HG03354 (cell line): ENCODE data around the gene FAM3B.
"Not testable (repeated sequence)": the region's sequence is repeated elsewhere in the genome, so short reads cannot be mapped to it uniquely, and the experiment has no call there.

Experiments used
- ATAC-seq: cut with Tn5 transposase; IDR thresholded peaks from one replicate; pipeline ENCODE4 v1.9.1; 2021; ENCODE audit warnings: mild to moderate bottlenecking; ENCODE audit not compliant: unreplicated experiment, poor library complexity, severe bottlenecking

The FAM3B gene

DNA sequence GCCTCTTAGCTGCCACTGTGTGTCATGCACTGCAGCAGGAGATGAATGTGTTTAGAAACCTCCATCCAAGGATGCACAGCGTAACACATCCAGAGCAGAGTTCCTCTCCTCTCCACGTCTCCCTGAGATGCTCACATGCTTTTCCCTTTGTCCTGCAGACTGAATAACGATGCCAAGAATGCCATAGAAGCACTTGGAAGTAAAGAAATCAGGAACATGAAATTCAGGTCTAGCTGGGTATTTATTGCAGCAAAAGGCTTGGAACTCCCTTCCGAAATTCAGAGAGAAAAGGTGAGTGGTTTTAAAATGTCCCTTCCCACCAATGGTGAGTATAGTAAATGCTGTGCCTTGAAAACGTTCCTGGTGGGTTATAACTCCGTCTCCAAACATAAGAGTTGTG lies 31.8 kb downstream of the FAM3B start:
- ATAC-seq, result no peak

DNA sequence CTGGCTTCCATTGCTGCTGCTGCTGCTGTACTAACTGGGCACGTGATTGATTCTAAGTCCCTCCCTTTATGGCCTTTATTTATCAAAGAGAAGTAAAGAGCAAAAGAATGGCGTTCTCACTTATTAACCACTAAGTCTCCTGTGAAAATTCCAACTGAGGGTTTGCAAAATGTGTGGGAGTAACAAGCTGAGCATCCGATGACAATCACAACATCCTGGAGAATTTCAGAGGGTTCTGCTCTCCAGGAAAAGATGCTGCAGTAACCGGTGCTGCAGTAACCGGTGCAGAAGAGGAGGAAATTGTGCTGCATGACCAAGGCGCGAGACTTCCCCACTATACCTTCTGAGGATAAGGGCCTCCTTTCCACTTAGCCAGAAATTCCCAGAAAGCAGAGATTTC lies 32.5 kb downstream of the FAM3B start:
- ATAC-seq, result no peak

DNA sequence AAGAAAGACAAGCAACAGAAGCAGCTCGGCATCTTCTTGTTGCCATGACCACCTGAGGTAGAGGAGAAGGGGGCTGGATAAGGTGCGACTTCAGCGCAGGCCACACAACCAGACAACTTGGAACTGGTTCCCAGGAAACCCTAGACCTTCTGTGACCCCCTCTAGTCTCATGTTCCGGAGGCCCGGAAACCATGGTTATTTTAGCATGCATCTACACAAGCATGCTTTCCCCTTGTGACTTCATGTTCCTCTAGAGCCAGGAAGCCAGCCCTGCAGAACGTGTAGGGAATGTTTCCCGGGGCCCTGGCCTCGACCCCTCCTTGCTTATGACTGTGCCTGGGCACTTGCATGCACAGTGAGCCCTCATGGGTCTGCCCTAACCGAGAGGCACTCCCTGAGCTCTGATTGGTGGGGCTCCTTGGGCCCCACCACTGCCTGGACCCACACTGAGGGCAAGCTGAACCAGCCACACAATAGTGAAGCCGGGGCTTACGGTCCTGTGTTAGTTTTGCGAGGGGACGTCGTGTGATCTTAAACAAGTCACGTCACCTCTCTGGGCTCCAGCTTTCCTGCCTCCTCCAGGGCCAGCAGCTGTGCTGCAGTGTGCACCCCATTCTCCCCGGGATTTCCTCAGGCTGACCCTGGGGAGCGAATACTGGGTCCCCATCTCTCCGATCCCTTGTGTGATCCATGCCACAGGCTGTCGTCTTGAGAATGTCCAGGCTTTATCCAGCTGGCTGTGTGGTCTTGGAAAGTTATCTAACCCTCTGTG lies 33.2 kb downstream of the FAM3B start:
- no peak for ATAC-seq

DNA sequence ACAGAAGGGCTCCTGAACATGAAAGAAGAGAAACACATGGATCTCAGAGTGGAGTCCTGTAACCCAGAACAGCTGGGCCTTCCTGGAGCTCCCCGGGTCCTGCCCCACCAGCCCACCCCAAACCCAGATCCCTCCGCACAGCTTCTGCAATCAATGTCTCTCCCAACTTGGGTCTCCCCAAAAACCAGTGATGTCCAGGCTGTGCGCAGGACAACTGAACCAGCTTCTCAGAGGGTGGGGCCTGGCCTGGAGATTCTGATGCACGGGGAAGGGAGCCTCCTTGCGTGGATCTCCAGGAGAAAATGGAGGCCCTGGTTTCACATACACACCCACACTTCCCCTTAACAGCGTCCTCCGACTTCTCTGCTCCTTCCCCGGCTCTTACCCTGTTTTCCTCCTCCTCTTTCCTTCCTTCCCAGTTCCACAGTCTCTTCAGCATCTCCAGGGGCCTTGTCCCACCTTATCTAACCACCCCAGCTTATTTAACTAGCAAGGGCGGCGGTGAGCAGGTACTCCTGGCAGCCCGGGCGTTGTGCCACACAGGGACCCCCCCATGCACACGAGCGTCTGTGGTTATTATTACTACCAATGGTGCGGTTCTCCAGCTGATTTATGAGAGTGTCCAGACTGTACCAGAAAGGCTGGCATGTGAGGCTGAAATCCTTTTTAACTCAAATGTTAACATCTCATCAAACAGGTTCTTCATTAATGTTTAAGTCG lies 34.0 kb downstream of the FAM3B start:
- ATAC-seq, result no peak

DNA sequence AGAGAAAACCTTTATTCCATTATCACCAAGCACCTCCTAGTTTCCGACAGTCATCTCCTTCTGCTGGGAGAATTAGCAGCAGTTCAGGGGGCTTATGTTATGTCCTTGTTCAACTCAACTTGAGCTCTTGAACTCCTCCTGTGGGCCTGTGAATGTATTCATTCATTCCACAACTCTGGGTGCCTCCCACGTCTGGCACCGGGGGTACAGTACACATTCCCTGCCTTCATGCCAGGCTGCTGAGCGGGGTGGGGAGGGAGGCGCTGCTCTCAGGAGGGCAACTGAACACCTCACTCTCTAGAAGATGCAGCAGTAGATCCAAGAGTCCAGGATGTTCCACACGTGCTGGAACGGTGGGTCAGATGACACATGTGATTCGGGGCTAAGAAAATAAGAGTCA lies 40.9 kb downstream of the FAM3B start:
- no peak for ATAC-seq

DNA sequence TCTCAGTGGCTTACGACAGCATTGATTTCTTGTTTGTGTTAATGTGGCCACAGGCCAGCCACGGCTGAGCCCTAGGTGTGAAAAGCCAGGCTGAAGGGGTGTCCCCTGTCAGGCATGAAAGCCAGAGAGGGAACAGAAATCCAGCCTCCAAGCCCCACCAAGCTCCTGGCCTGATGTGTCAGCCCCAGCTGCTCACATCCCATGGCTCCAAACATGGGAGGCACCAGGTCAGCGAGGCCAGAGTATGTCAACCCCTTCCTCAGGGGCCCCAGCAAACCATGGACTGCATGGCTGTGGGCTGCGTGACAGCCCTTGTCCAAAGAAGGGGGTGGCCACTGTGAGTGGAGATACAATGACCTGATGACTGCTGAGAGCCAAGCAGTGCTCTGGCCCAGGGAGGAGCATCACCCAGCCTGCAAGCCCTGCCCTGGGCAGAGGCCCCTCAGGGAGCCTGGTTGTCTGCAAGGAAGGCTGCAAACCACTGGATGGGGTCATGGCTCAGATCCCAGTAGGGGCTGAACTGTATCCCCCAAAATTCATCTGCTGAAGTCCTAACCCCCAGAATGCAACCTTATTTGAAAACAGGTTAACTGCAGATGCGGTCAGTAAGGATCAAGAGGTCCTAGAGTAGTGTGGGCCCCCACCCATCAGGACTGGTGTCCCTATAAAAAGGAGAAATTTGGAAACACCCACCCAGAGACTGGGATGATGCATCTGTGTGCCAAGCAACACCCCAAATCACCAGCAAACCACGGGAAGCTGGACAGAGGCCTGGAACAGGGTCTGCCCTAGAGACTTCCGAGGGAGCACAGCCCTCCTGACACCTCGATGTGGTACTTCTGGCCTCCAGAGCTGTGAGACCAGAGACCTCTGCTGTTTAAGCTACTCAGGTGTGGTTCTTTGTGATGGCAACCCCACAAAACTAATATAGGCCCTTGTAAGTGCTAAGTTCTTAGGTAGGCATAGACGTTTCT lies 41.9 kb downstream of the FAM3B start:
- ATAC-seq, result no peak

DNA sequence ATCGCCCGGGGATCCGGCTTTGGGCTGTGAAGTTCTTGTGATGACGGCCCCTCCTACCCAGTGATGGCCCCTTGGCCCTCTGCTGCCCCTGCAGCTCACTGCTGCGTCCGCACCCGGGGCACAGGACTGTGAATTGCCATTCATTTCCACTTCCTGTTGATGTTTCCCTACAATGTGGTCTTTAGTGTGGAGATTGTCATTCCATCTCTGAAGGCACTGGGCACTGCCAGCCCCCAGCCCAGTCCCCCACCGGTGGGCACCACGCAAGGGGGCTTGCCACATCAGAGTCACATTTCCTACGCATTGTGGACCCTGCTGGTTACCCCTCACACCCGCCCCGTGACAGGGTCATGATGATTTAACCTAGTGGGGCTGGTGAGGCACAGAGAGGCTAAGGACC lies 42.7 kb downstream of the FAM3B start:
- ATAC-seq, result no peak

DNA sequence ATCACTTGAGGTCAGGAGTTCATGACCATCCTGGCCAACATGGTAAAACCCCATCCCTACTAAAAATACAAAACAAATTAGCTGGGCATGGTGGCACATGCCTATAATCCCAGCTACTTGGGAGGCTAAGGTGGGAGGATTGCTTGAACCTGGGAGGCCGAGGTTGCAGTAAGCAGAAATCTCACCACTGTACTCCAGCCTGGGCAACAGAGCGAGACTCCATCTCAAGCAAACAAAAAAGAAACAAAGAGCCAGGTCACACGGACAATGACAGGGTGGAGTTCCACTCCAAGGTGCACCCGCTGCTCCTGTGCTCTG lies 43.1 kb downstream of the FAM3B start:
- not testable (repeated sequence) for ATAC-seq

DNA sequence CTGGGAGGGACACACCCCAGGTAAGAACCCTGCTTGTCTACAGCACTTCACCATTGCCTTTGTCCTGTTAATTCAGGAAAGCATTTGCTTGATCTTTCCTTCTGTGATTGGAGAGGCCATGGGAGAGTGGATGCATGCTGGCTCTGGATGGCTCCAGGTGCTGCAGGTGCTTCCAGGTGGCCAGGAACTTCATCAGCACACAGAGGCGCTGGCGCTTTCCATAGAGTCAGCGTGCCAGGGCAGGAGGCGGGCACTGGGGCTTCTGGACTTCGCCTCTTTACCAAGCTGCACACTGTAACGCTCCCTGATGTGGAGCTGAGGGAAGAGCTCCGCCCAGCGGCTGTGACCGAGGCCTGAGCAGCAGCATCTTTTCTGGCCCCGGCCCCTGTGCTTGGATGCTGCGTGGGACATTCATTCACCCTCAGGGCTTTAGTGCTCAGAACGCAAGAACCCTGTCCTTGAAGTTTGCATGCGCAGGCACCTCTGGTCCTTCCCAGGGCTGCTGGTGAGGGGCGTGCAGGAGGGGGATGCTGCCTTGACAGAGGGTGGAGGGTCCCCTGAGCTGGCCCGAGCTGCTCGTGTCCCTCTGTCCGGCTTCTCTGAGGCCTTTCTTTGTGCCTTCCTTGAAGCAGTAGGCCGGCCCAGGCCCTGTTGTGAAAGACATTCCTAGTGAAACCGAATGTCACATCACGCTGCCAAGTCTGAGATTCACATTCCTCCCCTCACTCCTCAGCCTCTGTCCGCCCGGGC lies 43.6 kb downstream of the FAM3B start:
- no peak for ATAC-seq

DNA sequence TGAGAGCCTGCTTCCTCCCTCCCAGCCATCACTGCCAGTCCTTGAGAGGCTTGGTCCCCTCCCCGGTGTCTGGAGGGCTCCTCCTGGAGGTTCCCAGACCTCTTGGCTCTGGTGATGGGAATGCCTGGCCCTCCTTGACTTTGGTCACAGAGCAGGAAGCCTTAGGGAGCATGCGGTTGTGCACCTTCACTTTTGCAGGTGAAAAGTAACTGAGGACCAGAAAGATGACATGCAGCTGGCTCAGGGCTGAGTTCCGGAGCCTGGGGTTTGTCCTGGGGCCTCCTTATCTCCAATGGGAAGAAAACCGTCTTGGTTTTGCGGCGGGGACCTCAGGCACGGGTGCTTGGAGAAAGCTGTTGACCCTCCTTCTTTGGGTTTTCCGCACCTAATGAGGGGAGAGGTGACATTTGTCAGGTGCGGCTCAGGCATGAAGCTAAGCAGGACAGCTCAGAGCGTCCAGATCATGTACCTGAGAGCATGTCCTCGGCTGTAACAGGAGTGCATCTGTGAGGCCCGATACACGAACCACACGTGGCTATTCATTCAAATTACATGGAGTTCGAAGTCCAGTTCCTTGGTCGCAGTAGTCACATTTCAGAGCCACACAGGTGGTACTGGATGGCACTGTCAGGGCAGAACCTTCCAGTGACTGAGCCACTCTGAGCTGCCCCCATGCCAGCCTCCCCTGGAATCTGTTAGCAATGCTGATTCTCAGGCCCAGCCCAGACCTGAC lies 44.6 kb downstream of the FAM3B start:
- no peak for ATAC-seq

DNA sequence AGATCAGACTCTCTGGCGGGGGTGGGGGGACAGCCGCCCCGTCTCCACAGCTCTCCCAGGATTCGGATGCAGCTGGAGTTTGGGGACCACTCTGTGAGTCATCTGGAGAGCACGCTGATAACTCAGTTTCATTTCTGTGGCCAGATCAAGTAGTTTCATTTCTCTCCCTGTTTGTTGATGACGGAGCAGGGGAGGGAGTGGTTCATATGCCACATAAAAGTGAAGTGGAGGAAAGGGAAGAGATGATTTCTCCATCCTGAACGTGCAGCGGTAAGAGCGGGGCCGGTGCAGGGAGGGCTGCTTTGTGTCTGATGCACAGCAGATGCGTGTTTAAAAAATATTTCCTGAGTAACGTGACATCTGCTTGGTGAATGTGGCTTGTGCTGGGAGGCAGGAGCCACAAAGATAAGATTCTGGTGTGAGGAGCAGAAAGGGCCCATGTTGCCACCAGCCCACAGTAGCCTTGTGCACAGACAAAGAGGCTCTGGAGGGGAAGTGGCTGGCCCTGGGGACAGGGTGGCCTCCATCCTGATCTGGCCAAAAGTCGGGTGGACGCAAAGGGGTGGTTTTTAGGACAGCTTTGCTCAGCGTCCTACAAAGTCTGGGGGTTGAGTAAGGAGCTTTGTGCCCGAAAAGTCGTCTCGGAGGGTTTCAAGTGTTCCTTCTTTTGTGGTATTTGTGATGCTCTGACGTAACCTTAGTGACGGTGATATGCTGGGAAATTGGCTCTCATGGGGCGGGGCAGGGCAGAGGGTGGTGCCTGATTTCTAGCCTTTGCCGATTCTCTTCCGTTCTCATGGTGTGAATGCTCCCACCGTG lies 45.4 kb downstream of the FAM3B start, which contains the start of gene MX2:
Gene MX2 (plus strand): TSS at position 242 of the 819 bp plus-strand sequence. CDS start 14,880 bp downstream, outside the sequence.
- peak; percentile 63 for ATAC-seq

DNA sequence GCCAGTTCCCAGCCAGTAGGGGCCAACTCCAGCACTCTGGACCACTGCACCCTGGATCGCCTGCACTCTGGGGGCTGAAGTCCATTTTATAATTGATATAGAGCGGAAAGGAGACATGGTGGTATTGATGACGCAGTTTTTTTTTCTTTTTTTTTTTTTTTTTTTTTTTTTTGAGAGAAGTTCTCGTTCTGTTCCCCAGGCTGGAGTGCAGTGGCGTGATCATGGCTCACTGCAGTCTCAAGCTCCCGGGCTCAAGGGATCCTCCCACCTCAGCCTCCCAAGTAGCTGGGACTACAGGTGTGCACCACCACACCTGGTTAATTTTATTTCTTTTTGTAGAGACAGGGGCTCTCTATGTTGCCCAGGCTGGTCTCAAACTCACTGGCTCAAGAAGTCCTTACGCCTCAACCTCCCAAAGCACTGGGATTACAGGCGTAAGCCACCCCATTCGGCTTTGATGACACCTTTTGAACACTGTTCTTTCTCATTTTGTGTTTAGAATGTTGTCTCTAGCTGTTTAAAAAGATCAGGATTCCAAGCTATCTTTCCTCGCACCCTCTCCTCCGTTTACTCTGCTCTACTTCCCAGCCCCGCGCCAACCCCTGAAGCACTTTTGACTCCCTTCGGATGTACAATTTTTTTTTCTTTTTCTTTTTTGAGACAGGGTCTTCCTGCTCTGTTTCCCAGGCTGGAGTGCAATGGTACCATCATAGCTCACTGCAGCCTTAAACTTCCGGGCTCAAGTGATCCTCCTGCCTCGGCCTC lies 46.2 kb downstream of the FAM3B start:
- no peak for ATAC-seq

DNA sequence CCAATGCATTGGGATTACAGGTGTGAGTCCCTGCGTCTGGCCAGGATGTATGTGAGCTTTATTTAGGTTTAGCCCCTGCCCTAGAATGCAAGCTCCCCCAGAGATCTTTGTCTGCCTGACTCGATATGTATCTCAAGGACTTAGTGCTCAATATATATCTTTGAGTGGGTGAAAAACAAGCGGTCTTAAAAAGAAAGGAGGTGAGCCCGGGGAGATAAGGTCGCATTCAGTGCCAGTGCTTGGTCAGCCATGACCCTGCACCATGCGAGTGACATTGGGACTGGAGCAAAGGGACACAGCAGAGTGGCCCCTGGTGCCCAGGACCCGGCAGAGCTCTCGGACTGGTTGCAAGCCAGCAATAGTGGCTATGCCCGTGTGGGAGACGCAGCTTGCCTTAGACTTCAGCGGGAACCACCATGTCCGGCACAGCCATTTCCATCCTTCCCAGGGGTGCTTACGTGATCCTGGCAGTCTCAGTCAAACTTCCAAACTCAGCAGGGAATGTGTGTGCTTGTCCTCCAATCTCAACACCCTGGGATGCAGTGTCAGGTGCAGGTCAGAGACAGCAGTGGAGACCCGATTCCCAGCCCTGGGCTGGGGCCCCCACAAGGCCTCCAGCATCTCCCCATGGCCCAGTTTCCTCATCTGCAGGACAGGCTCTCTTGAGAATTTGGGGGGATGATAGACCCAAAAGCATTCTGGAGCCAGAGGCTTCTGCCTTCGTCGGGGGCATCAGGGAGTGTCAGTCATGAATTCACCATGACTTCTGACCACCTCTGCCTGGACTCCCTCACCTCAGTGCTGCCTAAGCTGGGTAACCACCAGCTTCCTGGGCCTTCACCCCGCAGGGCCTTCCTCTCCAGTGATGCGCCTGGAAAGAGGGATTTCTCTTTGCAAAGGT lies 47.0 kb downstream of the FAM3B start:
- no peak for ATAC-seq

DNA sequence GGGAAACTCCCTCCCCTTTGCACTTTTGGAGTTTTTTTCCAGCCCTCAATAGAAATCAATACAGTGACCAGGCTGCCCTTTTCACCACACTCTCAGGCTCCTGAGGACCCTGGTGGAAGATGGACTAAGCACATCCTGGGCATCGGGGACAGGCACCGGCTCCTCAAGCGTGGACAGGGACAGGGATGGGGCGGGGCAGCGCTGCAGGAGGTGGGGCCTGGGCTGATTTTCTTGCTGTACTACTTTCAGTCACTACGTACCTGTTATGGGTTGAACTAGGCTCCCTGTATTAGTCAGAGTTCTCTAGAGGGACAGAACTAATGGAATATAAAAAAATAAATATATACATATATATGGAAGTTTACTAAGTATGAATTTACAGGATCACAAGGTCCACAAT lies 47.7 kb downstream of the FAM3B start:
- no peak for ATAC-seq

DNA sequence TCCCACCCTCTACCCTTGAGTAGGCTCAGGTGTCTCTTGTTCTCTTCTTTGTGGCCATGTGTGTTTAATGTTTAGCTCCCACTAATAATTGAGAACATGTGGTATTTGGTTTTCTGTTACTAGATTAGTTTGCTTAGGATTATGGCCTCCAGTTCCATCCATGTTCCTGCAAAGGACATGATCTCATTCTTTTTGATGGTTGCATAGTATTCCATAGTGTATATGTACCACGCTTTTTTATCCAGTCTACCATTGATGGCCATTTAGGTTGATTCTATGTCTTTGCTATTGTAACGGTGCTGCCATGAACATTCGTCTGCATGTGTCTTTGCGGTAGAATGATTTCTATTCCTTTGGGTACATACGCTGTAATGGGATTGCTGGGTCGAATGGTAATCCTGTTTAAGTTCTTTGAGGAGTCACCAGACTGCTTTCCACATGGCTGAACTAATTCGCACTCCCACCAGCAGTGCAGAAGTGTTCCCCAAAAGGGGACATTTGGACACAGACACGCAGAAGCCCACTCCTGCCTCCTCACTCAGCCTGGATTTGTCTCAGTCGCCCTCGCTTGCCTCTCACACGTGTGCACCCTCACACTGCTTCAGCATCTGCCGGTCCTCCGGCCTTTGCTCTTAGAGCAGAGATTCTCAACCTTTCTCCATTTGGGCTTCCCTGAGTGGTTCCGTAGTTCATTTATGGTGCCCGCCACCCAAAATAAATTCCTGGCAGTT lies 48.9 kb downstream of the FAM3B start:
- no peak for ATAC-seq
